ENCODE data around the gene UBTF. TPM values are rescaled to one million over a fixed set of nuclear protein-coding genes. Genes with fewer than 3 reads are reported as not detected.

The UBTF gene
- total RNA-seq, 1 donor from 2014 or later, result 53.9 TPM

DNA sequence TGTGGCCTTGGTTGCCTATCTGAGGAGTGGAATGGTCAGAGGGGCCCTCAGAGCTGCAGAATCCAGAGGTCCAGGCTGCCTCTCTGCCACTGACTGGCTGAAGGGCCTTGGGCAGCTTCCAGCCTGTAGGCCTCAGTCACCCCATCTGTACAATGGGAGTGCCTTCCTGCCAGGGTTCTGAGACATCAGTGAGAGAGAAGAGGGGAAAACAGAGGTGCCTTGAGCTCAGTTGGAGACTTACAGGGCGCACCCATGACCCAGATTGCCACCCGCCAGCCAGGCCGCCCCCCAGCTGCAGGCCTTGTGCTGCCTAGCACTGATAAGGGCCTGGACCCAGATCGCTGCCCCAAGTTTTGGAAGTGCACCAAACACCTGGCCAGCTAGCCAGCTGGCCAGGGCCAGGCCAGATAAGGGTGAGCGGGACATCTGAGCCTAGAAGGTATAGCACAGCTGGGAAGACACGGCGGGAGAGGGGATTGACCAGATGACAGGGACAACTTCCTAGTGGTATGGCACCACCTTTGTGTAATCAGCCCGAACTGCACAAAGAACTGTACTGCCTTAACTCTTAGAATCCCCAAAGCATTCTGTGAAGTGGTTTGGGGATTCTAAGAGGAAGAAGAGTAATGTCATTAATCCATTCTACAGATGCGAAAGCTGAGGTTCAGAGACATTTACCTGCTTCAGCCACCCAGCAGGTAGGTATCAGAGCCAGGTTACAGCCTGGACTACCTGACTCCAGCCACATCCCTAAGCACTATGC, 47.1 kb upstream of the UBTF start:
- Histone ChIP-seq H3K4me3 (no peak overlapping the region), H3K27me3 (ENCODE audit: low read depth) (peaks cover 3% of the 10 kb centered on the region), H3K27ac (replicated peaks) (no peak overlapping the region), H3K36me3 (no peaks in the 10 kb centered on the region), H3K4me1 (no peaks in the 10 kb centered on the region), H3K9me3 (replicated peaks) (no peaks in the 10 kb centered on the region)
- no peak for DNase-seq
- TF ChIP-seq, protein P1, sequence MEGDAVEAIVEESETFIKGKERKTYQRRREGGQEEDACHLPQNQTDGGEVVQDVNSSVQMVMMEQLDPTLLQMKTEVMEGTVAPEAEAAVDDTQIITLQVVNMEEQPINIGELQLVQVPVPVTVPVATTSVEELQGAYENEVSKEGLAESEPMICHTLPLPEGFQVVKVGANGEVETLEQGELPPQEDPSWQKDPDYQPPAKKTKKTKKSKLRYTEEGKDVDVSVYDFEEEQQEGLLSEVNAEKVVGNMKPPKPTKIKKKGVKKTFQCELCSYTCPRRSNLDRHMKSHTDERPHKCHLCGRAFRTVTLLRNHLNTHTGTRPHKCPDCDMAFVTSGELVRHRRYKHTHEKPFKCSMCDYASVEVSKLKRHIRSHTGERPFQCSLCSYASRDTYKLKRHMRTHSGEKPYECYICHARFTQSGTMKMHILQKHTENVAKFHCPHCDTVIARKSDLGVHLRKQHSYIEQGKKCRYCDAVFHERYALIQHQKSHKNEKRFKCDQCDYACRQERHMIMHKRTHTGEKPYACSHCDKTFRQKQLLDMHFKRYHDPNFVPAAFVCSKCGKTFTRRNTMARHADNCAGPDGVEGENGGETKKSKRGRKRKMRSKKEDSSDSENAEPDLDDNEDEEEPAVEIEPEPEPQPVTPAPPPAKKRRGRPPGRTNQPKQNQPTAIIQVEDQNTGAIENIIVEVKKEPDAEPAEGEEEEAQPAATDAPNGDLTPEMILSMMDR (IDR thresholded peaks at IDR 0.05; ENCODE audit: borderline replicate concordance), result no peak
- intact Hi-C loops (cut with micrococcal nuclease), result no loop called here

DNA sequence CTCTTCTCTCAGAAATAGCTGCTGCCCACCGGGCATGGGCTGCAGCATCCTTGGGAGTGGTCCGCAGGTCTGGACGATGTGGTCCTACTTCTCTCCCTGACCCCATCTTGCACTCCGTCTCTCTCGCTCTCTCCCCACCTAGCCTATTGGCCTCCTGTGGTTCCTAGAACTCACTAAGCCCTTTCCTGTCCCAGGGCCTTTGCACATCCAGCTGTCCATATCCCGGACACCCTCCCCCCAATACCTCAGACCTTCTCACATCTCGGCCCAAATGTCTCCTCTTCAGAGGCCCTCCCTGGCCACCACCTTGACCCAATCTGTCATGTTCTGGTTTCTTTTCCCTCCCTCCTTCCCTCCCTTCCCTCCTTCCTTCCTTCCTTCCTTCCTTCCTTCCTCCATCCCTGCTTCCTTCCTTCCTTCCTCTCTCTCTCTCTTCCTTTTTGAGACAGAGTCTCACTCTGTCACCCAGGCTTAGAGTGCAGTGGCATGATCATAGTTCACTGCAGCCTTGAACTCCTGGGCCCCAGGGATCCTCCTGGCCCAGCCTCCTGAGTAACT, 43.9 kb upstream of the UBTF start:
- no peak overlapping the region for H3K27ac ChIP-seq (replicated peaks)
- H3K4me1 ChIP-seq, result no peaks in the 10 kb centered on the region
- intact Hi-C loops (cut with micrococcal nuclease), result no loop called here
- no peaks in the 10 kb centered on the region for H3K9me3 ChIP-seq (replicated peaks)
- no peak for DNase-seq
- peaks cover 3% of the 10 kb centered on the region for H3K27me3 ChIP-seq (ENCODE audit: low read depth)
- H3K4me3 ChIP-seq, result no peak overlapping the region
- no peaks in the 10 kb centered on the region for H3K36me3 ChIP-seq
- TF ChIP-seq, protein P1 (IDR thresholded peaks at IDR 0.05; ENCODE audit: borderline replicate concordance), result no peak

DNA sequence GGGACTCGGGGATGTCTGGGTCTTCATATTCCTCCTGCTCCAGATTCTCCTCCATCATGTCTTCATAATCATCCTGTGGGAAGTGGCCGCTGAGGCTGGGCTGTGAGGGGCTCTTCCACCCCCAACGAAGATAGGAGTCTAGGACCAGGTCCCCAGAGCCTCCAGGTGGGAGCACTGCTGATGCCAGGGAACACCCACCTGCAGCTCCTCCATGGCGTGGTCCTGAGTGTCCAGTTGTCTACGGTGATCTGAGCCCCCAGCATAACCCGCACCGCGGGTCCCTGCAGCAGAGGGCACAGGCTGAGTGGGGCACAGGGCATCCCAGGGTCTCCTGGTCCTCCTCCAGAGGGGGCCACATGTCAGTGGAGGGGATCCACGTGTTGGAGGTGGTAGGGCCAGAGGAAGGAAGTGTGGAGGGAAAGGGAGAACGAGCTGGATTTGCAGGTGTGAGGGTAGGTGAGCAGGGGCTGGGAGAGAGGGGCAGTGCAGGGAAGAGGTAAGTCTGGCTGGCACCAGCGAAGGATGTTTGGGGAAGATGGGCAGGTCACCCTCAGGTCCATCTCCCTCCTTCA, 43.3 kb upstream of the UBTF start:
- intact Hi-C loops (cut with micrococcal nuclease), result no loop called here
- Histone ChIP-seq H3K27me3 (ENCODE audit: low read depth) (peaks cover 3% of the 10 kb centered on the region), H3K27ac (replicated peaks) (no peak overlapping the region), H3K36me3 (no peaks in the 10 kb centered on the region), H3K9me3 (replicated peaks) (no peaks in the 10 kb centered on the region), H3K4me3 (no peak overlapping the region), H3K4me1 (no peaks in the 10 kb centered on the region)
- TF ChIP-seq, protein P1 (IDR thresholded peaks at IDR 0.05; ENCODE audit: borderline replicate concordance), result no peak
- DNase-seq, result no peak

DNA sequence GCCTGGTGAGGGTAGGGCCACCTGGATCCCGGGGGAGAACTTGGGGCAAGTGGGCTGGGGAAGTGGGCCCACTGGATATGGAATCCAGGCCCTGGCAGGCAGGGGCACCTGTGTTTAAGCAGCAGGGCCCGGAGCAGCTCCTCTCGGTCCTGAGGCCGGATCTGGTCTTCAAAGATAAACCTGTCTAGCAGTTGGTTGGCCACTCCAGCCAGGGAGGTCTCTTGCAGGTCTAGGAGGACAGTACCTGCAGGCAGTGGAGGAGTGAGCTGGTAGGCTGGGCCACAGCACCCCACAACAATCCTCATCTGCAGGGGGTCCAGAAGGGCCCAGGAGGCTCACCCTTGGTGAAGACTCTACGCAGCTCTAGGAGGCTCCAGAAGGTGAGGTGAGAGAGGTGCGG, 40.8 kb upstream of the UBTF start:
- no peak for DNase-seq
- H3K4me1 ChIP-seq, result no peaks in the 10 kb centered on the region
- H3K9me3 ChIP-seq (replicated peaks), result no peaks in the 10 kb centered on the region
- no peaks in the 10 kb centered on the region for H3K27me3 ChIP-seq (ENCODE audit: low read depth)
- H3K36me3 ChIP-seq, result no peaks in the 10 kb centered on the region
- TF ChIP-seq, protein P1 (IDR thresholded peaks at IDR 0.05; ENCODE audit: borderline replicate concordance), result no peak
- H3K27ac ChIP-seq (replicated peaks), result no peak overlapping the region
- H3K4me3 ChIP-seq, result no peak overlapping the region
- intact Hi-C loops (cut with micrococcal nuclease), result no loop called here

DNA sequence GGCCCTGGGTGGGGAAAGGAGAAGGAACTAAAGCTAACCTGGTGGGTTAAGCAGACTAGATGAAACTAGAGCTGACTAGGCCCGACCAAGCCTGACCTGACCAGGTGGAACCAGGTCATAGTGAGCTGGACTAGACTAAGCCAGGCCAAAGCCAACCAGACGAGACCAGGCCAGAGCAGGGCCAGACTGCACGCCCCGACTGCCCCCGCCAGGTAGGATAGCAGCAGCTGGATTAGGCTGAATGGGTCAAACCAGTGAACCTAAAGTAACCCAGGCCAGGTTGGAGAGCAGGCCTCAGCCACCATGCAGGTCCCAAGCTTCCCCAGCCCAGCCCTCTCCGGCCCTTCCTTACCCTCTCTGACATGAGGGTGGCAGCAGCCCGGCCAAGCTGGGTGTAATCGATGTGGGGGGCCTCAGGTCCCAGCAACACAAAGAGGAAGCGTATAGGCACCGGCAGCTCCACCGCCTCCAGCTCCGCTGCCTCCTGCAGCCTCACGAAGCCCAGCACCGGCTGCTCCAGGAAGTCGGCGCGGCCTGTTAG, 39.4 kb upstream of the UBTF start:
- intact Hi-C loops (cut with micrococcal nuclease), result no loop called here
- no peaks in the 10 kb centered on the region for H3K9me3 ChIP-seq (replicated peaks)
- DNase-seq, result no peak

More for the DNA sequence above, 39.4 kb upstream of the UBTF start:
- Histone ChIP-seq H3K36me3 (no peaks in the 10 kb centered on the region), H3K4me3 (no peak overlapping the region), H3K27ac (replicated peaks) (no peak overlapping the region), H3K27me3 (ENCODE audit: low read depth) (no peaks in the 10 kb centered on the region), H3K4me1 (no peaks in the 10 kb centered on the region)
- TF ChIP-seq, protein P1 (IDR thresholded peaks at IDR 0.05; ENCODE audit: borderline replicate concordance), result no peak
